ENCODE measurements around the gene SERP2.
A peak's percentile ranks its signal among the peaks of the same experiment; 100 is the strongest.

The SERP2 gene

GRCh38 chr13:44413095-44413494 lies 39.5 kb downstream of the SERP2 start:
- no peak for DNase-seq

- no peak for DNase-seq
These were observed 41.1 kb downstream of the SERP2 start for GRCh38 chr13:44414716-44415115.

- no peak for DNase-seq
These were observed 42.2 kb downstream of the SERP2 start for GRCh38 chr13:44415815-44416214.

GRCh38 chr13:44416301-44416700 lies 42.7 kb downstream of the SERP2 start:
- DNase-seq = no peak

- DNase-seq = no peak
These were observed 43.1 kb downstream of the SERP2 start for GRCh38 chr13:44416744-44417143.

- no peak for DNase-seq
These were observed 43.8 kb downstream of the SERP2 start for GRCh38 chr13:44417446-44417845.

GRCh38 chr13:44417876-44418275 lies 44.3 kb downstream of the SERP2 start:
- DNase-seq = no peak

- no peak for DNase-seq
These were observed 47.0 kb downstream of the SERP2 start for GRCh38 chr13:44420376-44421220.

- DNase-seq = no peak
These were observed 48.4 kb downstream of the SERP2 start for GRCh38 chr13:44421853-44422525.

- DNase-seq = no peak
These were observed 49.4 kb downstream of the SERP2 start for GRCh38 chr13:44422755-44423643.

- DNase-seq = no peak
These were observed 50.2 kb downstream of the SERP2 start for GRCh38 chr13:44423824-44424223.

GRCh38 chr13:44425041-44425814 lies 51.6 kb downstream of the SERP2 start:
- DNase-seq = no peak

- no peak for DNase-seq
These were observed 52.1 kb downstream of the SERP2 start for GRCh38 chr13:44425815-44426078.

GRCh38 chr13:44426461-44426860 lies 52.8 kb downstream of the SERP2 start:
- no peak for DNase-seq

GRCh38 chr13:44429311-44429710 lies 55.7 kb downstream of the SERP2 start:
- no peak for DNase-seq

- no peak for DNase-seq
These were observed 57.5 kb downstream of the SERP2 start for GRCh38 chr13:44431150-44431549.

GRCh38 chr13:44432650-44433049 lies 59.0 kb downstream of the SERP2 start:
- no peak for DNase-seq

GRCh38 chr13:44433863-44434765 lies 60.5 kb downstream of the SERP2 start:
- DNase-seq = no peak

GRCh38 chr13:44434766-44435141 lies 61.1 kb downstream of the SERP2 start:
- DNase-seq = no peak

- DNase-seq = peak; percentile 95 to 96
These were observed 61.7 kb downstream of the SERP2 start for GRCh38 chr13:44435142-44435918.

Measured in inflammatory macrophage treated with lipopolysaccharide for 1 hour (primary cell).